CD4-positive, alpha-beta T cell treated with Interleukin-2 at 100 ng/mL for 4 hours (primary cell): ENCODE results near the gene LASP1.
"Not testable (repeated sequence)": the region's sequence is repeated elsewhere in the genome, so short reads cannot be mapped to it uniquely, and the experiment has no call there.

Source experiments
- DNase-seq: peaks from one replicate; pipeline ENCODE4 v3.0.0-alpha.2; 2020; ENCODE audit warnings: low spot score

The LASP1 gene

GRCh38 chr17:38910325-38910724 lies 40.5 kb downstream of the LASP1 start:
- DNase-seq, result no peak

GRCh38 chr17:38911081-38911730 lies 41.3 kb downstream of the LASP1 start:
- DNase-seq, result no peak

- not testable (repeated sequence) for DNase-seq
These were observed 41.8 kb downstream of the LASP1 start for GRCh38 chr17:38911731-38912081.

GRCh38 chr17:38912221-38912813 lies 42.5 kb downstream of the LASP1 start:
- DNase-seq, result no peak

- DNase-seq, result no peak
These were observed 45.1 kb downstream of the LASP1 start for GRCh38 chr17:38914741-38915638.

- DNase-seq, result no peak
These were observed 45.8 kb downstream of the LASP1 start for GRCh38 chr17:38915639-38915995.

- no peak for DNase-seq
These were observed 46.9 kb downstream of the LASP1 start for GRCh38 chr17:38916771-38917170.

GRCh38 chr17:38917259-38917658 lies 47.4 kb downstream of the LASP1 start:
- DNase-seq, result no peak

GRCh38 chr17:38918129-38918913 lies 48.5 kb downstream of the LASP1 start:
- DNase-seq, result no peak

GRCh38 chr17:38918916-38919315 lies 49.1 kb downstream of the LASP1 start:
- DNase-seq, result no peak

GRCh38 chr17:38919316-38920078 lies 49.6 kb downstream of the LASP1 start:
- DNase-seq, result no peak

GRCh38 chr17:38920374-38921291 lies 50.8 kb downstream of the LASP1 start:
- no peak for DNase-seq

- no peak for DNase-seq
These were observed 52.0 kb downstream of the LASP1 start for GRCh38 chr17:38921756-38922411.

- DNase-seq, result no peak
These were observed 52.9 kb downstream of the LASP1 start for GRCh38 chr17:38922538-38923297.

- DNase-seq, result peak; percentile 32
These were observed 55.6 kb downstream of the LASP1 start, which contains the start of gene LASP1NB for GRCh38 chr17:38925263-38925995. Gene LASP1NB, plus strand, starts transcription at chr17:38925614.

GRCh38 chr17:38926293-38927070 lies 56.6 kb downstream of the LASP1 start:
- DNase-seq, result peak; percentile 21

- DNase-seq, result not testable (repeated sequence)
These were observed 60.9 kb downstream of the LASP1 start for GRCh38 chr17:38930782-38931181.

GRCh38 chr17:38933962-38934361 lies 64.1 kb downstream of the LASP1 start:
- DNase-seq, result not testable (repeated sequence)
